ENCODE results near the gene PFKL. TPM values are rescaled to one million over a fixed set of nuclear protein-coding genes. Genes with fewer than 3 reads are reported as not detected.
"Not testable (repeated sequence)": the region's sequence is repeated elsewhere in the genome, so short reads cannot be mapped to it uniquely, and the experiment has no call there.

Gene PFKL
- total RNA-seq, 1 donor from 2014 or later = 163 TPM

- no peak for DNase-seq (ENCODE audit: low spot score)
These were observed 20.2 kb upstream of the PFKL start for GRCh38 chr21:44279354-44280260.

GRCh38 chr21:44281801-44282200, 18.1 kb upstream of the PFKL start:
- DNase-seq (ENCODE audit: low spot score) = no peak

- no peak for DNase-seq (ENCODE audit: low spot score)
These were observed 17.5 kb upstream of the PFKL start for GRCh38 chr21:44282370-44282769.

GRCh38 chr21:44283211-44283785, 16.6 kb upstream of the PFKL start:
- DNase-seq (ENCODE audit: low spot score) = not testable (repeated sequence)

GRCh38 chr21:44283948-44284347, 15.9 kb upstream of the PFKL start:
- DNase-seq (ENCODE audit: low spot score) = no peak

GRCh38 chr21:44285138-44285992, 14.5 kb upstream of the PFKL start, which contains the start of gene AIRE:
Gene AIRE, plus strand, starts transcription at chr21:44285876. Its CDS starts 131 bp downstream, at chr21:44286007.
- DNase-seq (ENCODE audit: low spot score) = no peak

- no peak for DNase-seq (ENCODE audit: low spot score)
These were observed 13.7 kb upstream of the PFKL start for GRCh38 chr21:44286086-44286715.

- no peak for DNase-seq (ENCODE audit: low spot score)
These were observed 12.9 kb upstream of the PFKL start for GRCh38 chr21:44286716-44287632.

GRCh38 chr21:44288251-44289110, 11.4 kb upstream of the PFKL start:
- no peak for DNase-seq (ENCODE audit: low spot score)

- no peak for DNase-seq (ENCODE audit: low spot score)
These were observed 10.4 kb upstream of the PFKL start for GRCh38 chr21:44289381-44290010.

GRCh38 chr21:44290327-44291077, 9.4 kb upstream of the PFKL start:
- DNase-seq (ENCODE audit: low spot score) = no peak

- DNase-seq (ENCODE audit: low spot score) = no peak
These were observed 8.5 kb upstream of the PFKL start for GRCh38 chr21:44291078-44291935.

- no peak for DNase-seq (ENCODE audit: low spot score)
These were observed 7.7 kb upstream of the PFKL start for GRCh38 chr21:44291936-44292811.

- no peak for DNase-seq (ENCODE audit: low spot score)
These were observed 7.0 kb upstream of the PFKL start for GRCh38 chr21:44292812-44293195.

GRCh38 chr21:44293551-44294231, 6.2 kb upstream of the PFKL start:
- DNase-seq (ENCODE audit: low spot score) = no peak
